Measurements from ENCODE around the gene ZP2. TPM values are rescaled to one million over a fixed set of nuclear protein-coding genes. Genes with fewer than 3 reads are reported as not detected.
A peak's percentile ranks its signal among the peaks of the same experiment; 100 is the strongest.
"Not testable (repeated sequence)": the region's sequence is repeated elsewhere in the genome, so short reads cannot be mapped to it uniquely, and the experiment has no call there.

ZP2 gene
- polyA plus RNA-seq, 2 donors = 0.01 TPM; not detected in 1

DNA sequence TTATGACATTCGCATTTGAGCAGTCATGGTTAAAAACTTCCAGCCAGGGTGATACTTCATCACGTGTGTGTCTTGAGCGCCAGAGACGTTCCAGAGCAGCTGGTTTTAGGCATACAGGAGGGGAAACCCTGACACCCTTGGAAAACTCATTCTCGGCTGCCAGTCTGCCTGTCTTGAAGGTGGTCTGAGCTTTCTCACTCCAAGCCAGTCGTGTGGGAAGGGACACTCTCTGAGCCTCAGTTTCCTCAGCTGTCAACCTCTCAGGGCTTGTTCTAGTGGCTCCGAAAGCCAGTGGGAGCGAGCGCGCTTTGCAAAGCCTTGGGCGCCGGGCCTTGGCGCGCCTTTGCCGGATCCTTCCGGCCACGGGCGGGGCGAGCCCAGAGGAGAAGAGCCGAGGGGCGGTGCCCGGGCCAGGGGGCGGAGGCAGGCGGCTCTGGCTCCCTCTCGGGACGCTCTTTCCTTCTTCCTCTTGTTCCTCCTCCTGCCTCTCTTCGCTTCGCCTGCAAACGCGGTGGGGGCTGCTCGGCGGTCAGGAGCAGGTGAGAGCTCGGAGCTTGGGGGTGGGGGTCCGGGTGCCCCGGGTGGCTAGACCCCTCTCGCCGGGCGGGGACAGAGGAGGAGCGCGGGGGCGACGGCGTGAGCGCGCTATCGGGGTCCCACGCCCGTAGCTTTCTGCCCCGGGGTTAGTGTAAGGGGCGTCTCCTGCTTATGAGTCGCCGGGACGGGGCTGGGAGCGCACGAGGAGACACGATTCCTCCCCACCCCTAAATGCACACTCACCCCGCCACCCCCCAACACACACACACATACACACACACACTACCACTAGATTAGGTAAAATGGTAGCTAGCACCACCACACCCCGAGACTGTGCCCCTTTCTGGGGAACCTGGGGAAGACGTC, 52.9 kb downstream of the ZP2 start, which contains the start of gene LDAF1:
LDAF1 (plus strand) TSS at position 467 of the 903 bp plus-strand sequence. CDS start 2,509 bp downstream, outside the sequence.
- Histone ChIP-seq H3K36me3 (ENCODE audit: control insufficient read depth in 2 of 2, insufficient read depth in 2 of 2, low read length in 1 of 2) (no peaks in the 10 kb centered on the region), H3K27ac (ENCODE audit: low read depth in 2 of 2, low read length in 1 of 2) (peak within 1 kb of the TSS; percentile 93), H3K4me1 (ENCODE audit: control insufficient read depth in 2 of 2, insufficient read depth in 2 of 2, low read length in 1 of 2) (peaks cover 0 to 7% of the 10 kb centered on the region in 2 donors), H3K9me3 (ENCODE audit: control insufficient read depth in 2 of 2, insufficient read depth in 1 of 2, low read depth in 1 of 2, low read length in 1 of 2) (no peaks in the 10 kb centered on the region), H3K27me3 (ENCODE audit: control insufficient read depth in 1 of 2, insufficient read depth in 2 of 2, low read length in 2 of 2) (no peaks in the 10 kb centered on the region), H3K4me3 (ENCODE audit: low read depth in 1 of 2, low read length in 2 of 2) (peak within 1 kb of the TSS; percentile 80 to 83)
- 1% methylated on average over 56 to 59 of the region's 59 CpGs for WGBS, 2 donors

DNA sequence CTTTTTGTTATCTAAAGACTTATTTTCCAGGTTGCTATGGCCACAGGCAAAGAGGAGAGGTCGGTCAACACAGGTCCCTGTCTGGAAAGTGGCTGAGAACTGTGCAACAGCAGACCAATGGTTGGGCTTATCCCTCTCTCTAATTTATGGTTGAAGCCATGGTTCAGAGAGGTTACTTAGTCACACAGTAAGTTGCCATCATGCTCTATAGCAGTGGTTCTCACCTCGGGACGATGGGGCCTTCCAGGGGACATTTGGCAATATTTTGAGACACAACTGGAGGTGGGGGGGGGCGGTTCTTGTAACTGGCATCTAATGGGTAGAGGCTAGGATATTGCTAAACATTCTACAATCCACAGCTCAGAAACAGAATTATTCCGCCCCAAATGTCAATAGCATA, 53.7 kb downstream of the ZP2 start:
- no peaks in the 10 kb centered on the region for H3K27me3 ChIP-seq (ENCODE audit: control insufficient read depth in 1 of 2, insufficient read depth in 2 of 2, low read length in 2 of 2)
- peak overlapping the region in 1 of 2 donors; percentile 80 for H3K4me3 ChIP-seq (ENCODE audit: low read depth in 1 of 2, low read length in 2 of 2)
- 62 to 70% methylated on average over 5 of the region's 5 CpGs for WGBS, 2 donors
- peaks cover 0 to 4% of the 10 kb centered on the region in 2 donors for H3K4me1 ChIP-seq (ENCODE audit: control insufficient read depth in 2 of 2, insufficient read depth in 2 of 2, low read length in 1 of 2)
- no peaks in the 10 kb centered on the region for H3K36me3 ChIP-seq (ENCODE audit: control insufficient read depth in 2 of 2, insufficient read depth in 2 of 2, low read length in 1 of 2)
- H3K27ac ChIP-seq (ENCODE audit: low read depth in 2 of 2, low read length in 1 of 2) = peak overlapping the region; percentile 93
- H3K9me3 ChIP-seq (ENCODE audit: control insufficient read depth in 2 of 2, insufficient read depth in 1 of 2, low read depth in 1 of 2, low read length in 1 of 2) = no peaks in the 10 kb centered on the region

DNA sequence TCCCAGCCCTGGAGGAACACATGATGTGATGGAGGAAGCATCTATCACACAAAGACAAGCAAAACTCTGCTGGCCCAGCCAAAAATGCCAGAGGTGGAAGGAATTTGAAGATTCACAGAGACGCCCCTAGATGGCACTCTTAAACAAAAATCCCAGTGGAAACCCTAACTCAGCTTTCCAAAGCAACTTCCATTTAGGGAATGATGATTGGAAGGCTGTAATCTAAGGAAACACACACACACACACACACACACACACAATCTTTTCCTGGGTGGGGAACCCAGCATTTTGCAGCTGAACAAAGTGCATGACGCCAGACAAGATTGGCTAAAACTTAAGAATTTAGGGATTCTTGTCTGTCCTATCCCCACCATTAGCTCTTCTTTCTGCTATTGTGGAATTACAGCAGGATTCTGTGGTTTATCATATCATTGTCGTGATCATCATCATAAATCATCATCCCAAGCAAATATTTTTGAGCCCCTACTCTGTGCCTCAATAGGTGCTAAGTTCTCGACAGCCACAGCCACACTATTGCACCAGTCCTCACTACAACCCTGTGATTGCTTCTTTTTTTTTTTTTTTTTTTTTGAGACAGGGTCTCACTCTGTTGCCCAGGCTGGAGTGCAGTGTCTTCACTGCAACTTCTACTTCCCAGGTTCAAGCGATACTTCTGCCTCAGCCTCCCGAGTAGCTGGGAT, 54.5 kb downstream of the ZP2 start:
- no peaks in the 10 kb centered on the region for H3K27me3 ChIP-seq (ENCODE audit: control insufficient read depth in 1 of 2, insufficient read depth in 2 of 2, low read length in 2 of 2)
- H3K4me3 ChIP-seq (ENCODE audit: low read depth in 1 of 2, low read length in 2 of 2) = no peak overlapping the region
- no peaks in the 10 kb centered on the region for H3K36me3 ChIP-seq (ENCODE audit: control insufficient read depth in 2 of 2, insufficient read depth in 2 of 2, low read length in 1 of 2)
- no peaks in the 10 kb centered on the region for H3K9me3 ChIP-seq (ENCODE audit: control insufficient read depth in 2 of 2, insufficient read depth in 1 of 2, low read depth in 1 of 2, low read length in 1 of 2)
- H3K4me1 ChIP-seq (ENCODE audit: control insufficient read depth in 2 of 2, insufficient read depth in 2 of 2, low read length in 1 of 2) = peaks cover 0 to 4% of the 10 kb centered on the region in 2 donors
- 50 to 51% methylated on average over 6 of the region's 6 CpGs for WGBS, 2 donors
- no peak overlapping the region for H3K27ac ChIP-seq (ENCODE audit: low read depth in 2 of 2, low read length in 1 of 2)

DNA sequence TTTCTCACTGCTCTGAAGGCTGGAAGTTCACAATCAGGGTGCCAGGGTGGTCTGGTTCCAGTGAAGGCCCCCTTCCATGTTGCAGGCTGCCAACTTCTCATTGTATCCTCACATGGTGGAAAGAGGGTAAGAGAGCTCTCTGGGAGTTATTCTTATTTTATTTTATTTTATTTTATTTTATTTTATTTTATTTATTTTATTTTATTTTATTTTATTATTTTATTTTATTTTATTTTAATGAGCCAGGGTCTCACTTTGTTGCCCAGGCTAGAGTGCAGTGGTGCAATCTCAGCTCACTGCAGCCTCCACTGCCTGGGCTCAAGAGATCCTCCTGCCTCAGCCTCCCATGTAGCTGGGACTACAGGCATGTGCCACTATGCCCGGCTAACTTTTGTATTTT, 55.4 kb downstream of the ZP2 start:
- H3K4me3 ChIP-seq (ENCODE audit: low read depth in 1 of 2, low read length in 2 of 2); H3K27me3 ChIP-seq (ENCODE audit: control insufficient read depth in 1 of 2, insufficient read depth in 2 of 2, low read length in 2 of 2); H3K36me3 ChIP-seq (ENCODE audit: control insufficient read depth in 2 of 2, insufficient read depth in 2 of 2, low read length in 1 of 2); H3K27ac ChIP-seq (ENCODE audit: low read depth in 2 of 2, low read length in 1 of 2); H3K4me1 ChIP-seq (ENCODE audit: control insufficient read depth in 2 of 2, insufficient read depth in 2 of 2, low read length in 1 of 2); H3K9me3 ChIP-seq (ENCODE audit: control insufficient read depth in 2 of 2, insufficient read depth in 1 of 2, low read depth in 1 of 2, low read length in 1 of 2): not testable (repeated sequence)
- 58 to 67% methylated on average over 1 of the region's 1 CpG for WGBS, 2 donors

DNA sequence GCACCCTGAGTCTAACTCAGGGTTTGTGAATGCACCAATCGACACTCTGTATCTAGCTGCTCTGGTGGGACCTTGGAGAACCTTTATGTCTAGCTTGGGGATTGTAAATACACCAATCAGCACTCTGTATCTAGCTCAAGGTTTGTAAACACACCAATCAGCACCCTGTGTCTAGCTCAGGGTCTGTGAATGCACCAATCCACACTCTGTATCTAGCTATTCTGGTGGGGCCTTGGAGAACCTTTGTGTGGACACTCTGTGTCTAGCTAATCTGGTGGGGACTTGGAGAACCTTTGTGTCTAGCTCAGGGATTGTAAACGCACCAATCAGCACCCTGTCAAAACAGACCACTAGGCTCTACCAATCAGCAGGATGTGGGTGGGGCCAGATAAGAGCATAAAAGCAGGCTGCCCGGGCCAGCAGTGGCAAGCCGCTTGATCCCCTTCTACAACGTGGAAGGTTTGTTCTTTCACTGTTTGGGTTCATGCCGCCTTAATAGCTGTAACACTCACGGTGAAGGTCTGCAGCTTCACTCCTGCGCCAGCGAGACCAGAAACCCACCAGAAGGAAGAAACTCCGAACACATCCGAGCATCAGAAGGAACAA, 58.1 kb downstream of the ZP2 start:
- H3K27me3 ChIP-seq (ENCODE audit: control insufficient read depth in 1 of 2, insufficient read depth in 2 of 2, low read length in 2 of 2); H3K9me3 ChIP-seq (ENCODE audit: control insufficient read depth in 2 of 2, insufficient read depth in 1 of 2, low read depth in 1 of 2, low read length in 1 of 2); H3K4me3 ChIP-seq (ENCODE audit: low read depth in 1 of 2, low read length in 2 of 2); H3K27ac ChIP-seq (ENCODE audit: low read depth in 2 of 2, low read length in 1 of 2); H3K36me3 ChIP-seq (ENCODE audit: control insufficient read depth in 2 of 2, insufficient read depth in 2 of 2, low read length in 1 of 2); H3K4me1 ChIP-seq (ENCODE audit: control insufficient read depth in 2 of 2, insufficient read depth in 2 of 2, low read length in 1 of 2): not testable (repeated sequence)
- 90 to 91% methylated on average over 11 of the region's 11 CpGs for WGBS, 2 donors

DNA sequence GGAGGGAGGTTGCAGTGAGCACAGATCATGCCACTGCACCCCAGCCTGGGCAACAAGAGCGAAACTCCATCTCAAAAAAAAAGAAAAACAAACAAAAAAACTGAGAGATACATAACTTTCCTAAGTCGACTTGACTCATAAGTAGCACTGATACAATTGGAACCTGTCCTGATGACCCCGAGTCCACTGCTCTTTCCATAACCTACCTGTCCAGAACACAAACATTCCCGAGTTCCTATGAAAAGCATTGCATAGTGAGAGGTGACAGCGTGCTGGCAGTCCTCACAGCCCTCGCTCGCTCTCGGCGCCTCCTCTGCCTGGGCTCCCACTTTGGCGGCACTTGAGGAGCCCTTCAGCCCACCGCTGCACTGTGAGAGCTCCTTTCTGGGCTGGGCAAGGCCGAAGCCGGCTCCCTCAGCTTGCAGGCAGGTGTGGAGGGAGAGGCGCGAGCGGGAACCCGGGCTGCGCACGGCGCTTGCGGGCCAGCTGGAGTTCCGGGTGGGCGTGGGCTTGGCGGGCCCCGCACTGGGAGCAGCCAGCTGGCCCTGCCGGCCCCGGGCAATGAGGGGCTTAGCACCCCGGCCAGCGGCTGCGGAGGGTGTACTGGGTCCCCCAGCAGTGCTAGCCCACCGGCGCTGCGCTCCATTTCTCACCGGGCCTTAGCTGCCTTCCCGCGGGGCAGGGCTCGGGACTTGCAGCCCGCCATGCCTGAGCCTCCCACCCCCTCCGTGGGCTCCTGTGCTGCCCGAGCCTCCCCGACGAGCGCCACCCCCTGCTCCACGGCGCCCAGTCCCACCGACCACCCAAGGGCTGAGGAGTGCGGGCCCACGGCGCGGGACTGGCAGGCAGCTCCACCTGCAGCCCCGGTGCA, 59.0 kb downstream of the ZP2 start:
- H3K9me3 ChIP-seq (ENCODE audit: control insufficient read depth in 2 of 2, insufficient read depth in 1 of 2, low read depth in 1 of 2, low read length in 1 of 2); H3K4me1 ChIP-seq (ENCODE audit: control insufficient read depth in 2 of 2, insufficient read depth in 2 of 2, low read length in 1 of 2); H3K36me3 ChIP-seq (ENCODE audit: control insufficient read depth in 2 of 2, insufficient read depth in 2 of 2, low read length in 1 of 2); H3K27me3 ChIP-seq (ENCODE audit: control insufficient read depth in 1 of 2, insufficient read depth in 2 of 2, low read length in 2 of 2); H3K4me3 ChIP-seq (ENCODE audit: low read depth in 1 of 2, low read length in 2 of 2); H3K27ac ChIP-seq (ENCODE audit: low read depth in 2 of 2, low read length in 1 of 2): not testable (repeated sequence)
- WGBS, 2 donors = 81 to 89% methylated on average over 44 to 51 of the region's 51 CpGs

DNA sequence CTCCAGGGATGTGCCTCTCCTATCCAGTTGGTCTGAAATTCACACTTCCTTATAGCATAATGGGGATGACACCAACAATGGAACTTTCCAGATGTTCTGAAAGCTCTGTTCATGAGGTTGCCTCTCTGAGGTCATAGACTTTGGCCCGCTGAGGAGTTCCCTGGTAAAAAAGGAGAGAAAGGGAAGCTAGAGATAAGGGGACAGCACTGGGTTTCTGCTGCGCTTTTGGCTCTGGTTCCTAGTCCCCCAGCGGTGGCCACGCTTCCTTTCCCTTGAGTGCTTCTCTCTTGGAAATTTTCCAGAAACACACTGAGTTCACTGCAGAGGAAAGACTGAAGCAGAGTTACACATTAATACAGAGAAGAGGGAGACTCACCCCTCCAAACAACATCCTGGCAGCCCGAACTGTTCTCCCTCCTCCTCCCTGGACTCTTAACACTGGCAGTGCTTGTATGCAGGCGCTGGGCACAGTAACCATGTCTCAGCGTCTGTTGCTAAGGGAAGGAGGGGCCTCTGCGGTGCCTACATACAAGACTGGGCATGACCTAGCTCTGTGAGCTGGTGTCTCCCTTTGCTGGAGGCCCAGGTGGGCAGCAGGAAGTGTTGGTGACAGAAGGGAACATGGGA, 60.9 kb downstream of the ZP2 start, which contains the start of gene DNAH3:
DNAH3 (minus strand) TSS at position 472 of the 627 bp plus-strand sequence. CDS start 527 bp downstream, outside the sequence.
- peaks cover 0 to 3% of the 10 kb centered on the region in 2 donors for H3K4me1 ChIP-seq (ENCODE audit: control insufficient read depth in 2 of 2, insufficient read depth in 2 of 2, low read length in 1 of 2)
- no peak within 1 kb of the TSS for H3K4me3 ChIP-seq (ENCODE audit: low read depth in 1 of 2, low read length in 2 of 2)
- no peaks in the 10 kb centered on the region for H3K27me3 ChIP-seq (ENCODE audit: control insufficient read depth in 1 of 2, insufficient read depth in 2 of 2, low read length in 2 of 2)
- 10 to 17% methylated on average over 8 of the region's 8 CpGs for WGBS, 2 donors
- H3K27ac ChIP-seq (ENCODE audit: low read depth in 2 of 2, low read length in 1 of 2) = no peak within 1 kb of the TSS
- H3K36me3 ChIP-seq (ENCODE audit: control insufficient read depth in 2 of 2, insufficient read depth in 2 of 2, low read length in 1 of 2) = no peaks in the 10 kb centered on the region
- H3K9me3 ChIP-seq (ENCODE audit: control insufficient read depth in 2 of 2, insufficient read depth in 1 of 2, low read depth in 1 of 2, low read length in 1 of 2) = no peaks in the 10 kb centered on the region

Measured in esophagus (tissue), 2 donors.